Transverse colon (tissue), 4 donors: ENCODE measurements around the gene ADCY10. TPM values are rescaled to one million over a fixed set of nuclear protein-coding genes. Genes with fewer than 3 reads are reported as not detected.

Source experiments
- DNase-seq: peaks from one replicate; pipeline ENCODE4 v3.0.0-alpha.2; 2019
- H3K27ac ChIP-seq, 4 donors: fragments of 200-600 bp; sonication (generic); 2 replicates each; pipeline ENCODE4 v1.5.1; 2016 to 2018; ENCODE audit warnings: inconsistent platforms in 4 of 4
- H3K27me3 ChIP-seq: fragments of 200-600 bp; sonication (generic); 2 replicates; pipeline ENCODE4 v1.5.1; 2017; ENCODE audit warnings: inconsistent platforms
- H3K36me3 ChIP-seq, 4 donors: fragments of 200-600 bp; sonication (generic); 2 replicates each; pipeline ENCODE4 v1.5.1; 2017 to 2019; ENCODE audit warnings: inconsistent platforms in 4 of 4
- H3K4me1 ChIP-seq, 4 donors: fragments of 200-600 bp; sonication (generic); 2 replicates each; pipeline ENCODE4 v1.5.1; 2017 to 2020; ENCODE audit warnings: inconsistent platforms in 4 of 4
- H3K4me3 ChIP-seq, 4 donors: fragments of 200-600 bp; sonication (generic); 1 replicate in 1 of 4; 2 replicates in 3 of 4; pipeline versions ENCODE4 v1.5.1 to v1.6.1; 2017 to 2019; ENCODE audit warnings: inconsistent platforms in 4 of 4
- H3K9me3 ChIP-seq, 2 donors: fragments of 200-600 bp; sonication (generic); 2 replicates each; pipeline ENCODE4 v1.5.1; 2017 to 2019; ENCODE audit warnings: inconsistent platforms in 2 of 2
- CTCF ChIP-seq, 5 experiments: fragments of 200-600 bp in 3 of 5; fragments of 450-650 bp in 2 of 5; sonication (generic) in 3 of 5; IDR thresholded peaks; 1 replicate in 2 of 5; 2 replicates in 3 of 5; pipeline ENCODE4 v1.5.1; 2016 to 2017; ENCODE audit warnings: antibody characterized with exemption in 5 of 5, inconsistent platforms in 3 of 5, mild to moderate bottlenecking in 2 of 5, moderate library complexity in 1 of 5
- EP300 ChIP-seq: sonication (generic); formaldehyde crosslinking; IDR thresholded peaks from one replicate; pipeline ENCODE4 v1.6.1; 2017; ENCODE audit warnings: antibody characterized with exemption, low read depth
- POLR2A ChIP-seq: fragments of 450-650 bp; IDR thresholded peaks from one replicate; pipeline ENCODE4 v1.6.1; 2016; ENCODE audit warnings: antibody characterized with exemption, mild to moderate bottlenecking, moderate library complexity
- POLR2AphosphoS5 ChIP-seq, 3 donors: sonication (generic); formaldehyde crosslinking; IDR thresholded peaks; one replicate each; pipeline ENCODE4 v1.6.1; 2016; ENCODE audit warnings: antibody characterized with exemption in 3 of 3
- WGBS, 2 donors: methylation state at CpG; one replicate each; pipeline ENCODE4 v1.1.5; 2018; ENCODE audit warnings: low coverage in 1 of 2; 5-methylcytosine and 5-hydroxymethylcytosine counted together
- in situ Hi-C, 4 donors: fragments of 200-750 bp; cut with MboI; loops; one replicate each; pipeline versions ENCODE4 v1.15.0 to v1.15.1; 2017; ENCODE audit warnings: low sequenced_read_pairs in 3 of 4, low pct_ligation_motif_present in 1 of 4, low pct_unique_long_range_greater_than_20kb in 1 of 4
- intact Hi-C: fragments of 100-400 bp; cut with DNase I; formaldehyde crosslinking; loops from one replicate; pipeline ENCODE4 v1.15.1; 2023; ENCODE audit warnings: low total_unique reads
- total RNA-seq, 4 donors: library from RNA; depleted of rRNA; stranded (reverse); fragments of >200 nt; gene quantifications; one replicate each; pipeline ENCODE4 v1.1.0, GENCODE V29; 2016

ADCY10 gene
- total RNA-seq, 4 donors from 2014 or later: 0.27 to 3.7 TPM; not detected in 2

DNA sequence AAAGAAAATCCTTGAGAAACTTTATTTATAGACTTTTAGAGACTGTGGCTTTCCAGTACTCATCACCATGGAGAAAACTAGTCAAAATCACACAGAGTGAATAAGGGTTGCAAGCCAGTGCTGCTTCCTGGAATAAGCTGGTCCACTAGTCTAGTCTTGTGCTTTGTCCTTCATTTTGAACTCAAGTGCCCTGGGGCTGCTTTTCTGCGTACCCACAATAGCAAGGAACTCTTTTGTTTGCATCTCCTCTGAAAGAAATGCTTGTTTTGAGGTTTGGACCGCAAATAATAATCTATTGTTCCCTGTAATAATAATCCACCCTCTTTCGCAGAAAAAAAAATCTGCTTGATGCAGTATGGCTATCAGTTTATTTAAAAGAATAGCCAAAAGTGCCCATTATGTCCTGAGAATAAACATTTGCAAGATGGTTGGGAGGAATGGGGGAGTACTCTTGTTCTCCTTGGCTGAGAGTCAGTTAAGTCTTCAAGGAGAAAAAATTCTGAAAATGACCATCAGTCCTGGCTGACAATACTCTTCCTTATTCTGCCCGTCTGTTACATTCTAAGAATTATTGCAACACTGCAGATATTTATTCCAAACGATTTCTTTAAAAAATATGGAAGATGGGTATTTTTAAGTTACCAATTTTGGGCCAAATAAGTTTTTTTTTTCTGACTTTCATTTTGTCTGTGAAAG lies 150.3 kb downstream of the ADCY10 start:
- H3K9me3 ChIP-seq: no peaks in the 10 kb centered on the region
- no peak overlapping the region for H3K27ac ChIP-seq
- in situ Hi-C loops: no loop called here
- H3K27me3 ChIP-seq: no peaks in the 10 kb centered on the region
- 58 to 75% methylated on average over 3 to 5 of the region's 5 CpGs for WGBS, 2 donors
- peaks cover 0 to 3% (median 0%) of the 10 kb centered on the region in 4 donors for H3K36me3 ChIP-seq
- TF ChIP-seq CTCF (IDR thresholded peaks at IDR 0.05) (no peak), EP300 (no peak), POLR2AphosphoS5 (IDR thresholded peaks at IDR 0.05) (no peak), POLR2A (no peak)
- intact Hi-C loops: no loop called here
- no peak overlapping the region for H3K4me3 ChIP-seq
- no peak for DNase-seq
- peaks cover 0 to 15% (median 2%) of the 10 kb centered on the region in 4 donors for H3K4me1 ChIP-seq

DNA sequence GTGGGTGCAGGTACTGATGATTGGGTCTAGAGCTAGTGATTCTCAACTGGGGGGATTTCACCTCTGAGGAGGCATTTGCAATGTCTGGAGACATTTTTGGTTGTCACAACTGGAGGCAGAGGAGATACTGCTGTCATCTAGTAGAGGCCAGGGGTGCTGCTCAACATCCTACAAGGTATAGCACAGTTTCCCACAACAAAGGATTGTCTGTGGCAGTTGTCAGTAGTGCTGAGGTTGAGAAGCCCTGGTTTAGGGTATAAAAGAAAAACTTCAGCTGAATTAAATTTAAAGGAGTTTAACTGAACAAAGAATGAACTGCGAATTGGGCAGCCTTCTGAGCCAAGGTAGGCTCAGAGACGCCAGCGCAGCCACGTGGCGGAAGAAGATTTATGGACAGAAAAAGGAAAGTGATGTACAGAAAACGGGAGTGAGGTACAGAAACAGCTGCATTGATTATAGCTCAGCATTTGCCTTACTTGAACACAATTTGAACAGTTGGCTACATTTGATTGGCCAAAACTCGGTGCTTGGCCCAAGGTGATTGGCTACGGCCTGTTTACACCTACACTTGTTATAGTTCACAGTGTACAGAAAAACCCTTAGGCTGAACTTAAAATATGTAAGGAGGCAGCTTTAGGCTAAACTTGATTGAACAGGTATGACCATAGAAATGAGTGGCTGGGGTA lies 151.7 kb downstream of the ADCY10 start:
- TF ChIP-seq POLR2AphosphoS5 (IDR thresholded peaks at IDR 0.05) (no peak), POLR2A (no peak), EP300 (no peak), CTCF (IDR thresholded peaks at IDR 0.05) (no peak)
- 87 to 94% methylated on average over 4 to 8 of the region's 8 CpGs for WGBS, 2 donors
- DNase-seq: no peak
- Histone ChIP-seq H3K27me3 (no peaks in the 10 kb centered on the region), H3K4me3 (no peak overlapping the region), H3K27ac (no peak overlapping the region), H3K9me3 (no peaks in the 10 kb centered on the region), H3K4me1 (peaks cover 4 to 30% (median 13%) of the 10 kb centered on the region in 4 donors), H3K36me3 (no peaks in the 10 kb centered on the region)
- intact Hi-C loops: no loop called here
- in situ Hi-C loops: no loop called here

DNA sequence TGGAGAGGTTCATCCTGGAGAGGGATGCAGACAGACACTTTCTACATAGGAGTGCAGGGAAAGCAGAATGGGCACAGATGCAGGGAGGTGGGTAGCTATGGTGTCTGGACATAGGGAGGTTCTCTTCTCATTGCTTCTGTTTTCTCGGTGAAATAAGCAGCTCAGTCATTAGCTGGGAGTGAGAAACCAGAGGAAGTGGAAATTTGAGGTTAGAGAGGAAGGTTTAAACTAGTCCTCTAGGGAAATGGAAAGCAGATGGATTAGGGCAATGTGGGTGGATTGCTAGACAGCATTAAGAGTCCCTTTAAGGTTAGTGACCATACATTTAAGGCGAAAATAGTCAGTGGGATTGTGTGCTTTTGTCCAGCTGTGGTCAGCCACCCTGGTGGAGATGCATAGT lies 152.5 kb downstream of the ADCY10 start:
- peaks cover 11 to 38% (median 21%) of the 10 kb centered on the region in 4 donors for H3K4me1 ChIP-seq
- H3K27me3 ChIP-seq: no peaks in the 10 kb centered on the region
- TF ChIP-seq POLR2A (no peak), CTCF (IDR thresholded peaks at IDR 0.05) (no peak), EP300 (no peak), POLR2AphosphoS5 (IDR thresholded peaks at IDR 0.05) (no peak)
- DNase-seq: no peak
- H3K4me3 ChIP-seq: no peak overlapping the region
- WGBS, 2 donors: 46 to 70% methylated on average over 2 of the region's 2 CpGs
- intact Hi-C loops: no loop called here
- in situ Hi-C loops: no loop called here
- no peak overlapping the region for H3K27ac ChIP-seq
- no peaks in the 10 kb centered on the region for H3K36me3 ChIP-seq
- H3K9me3 ChIP-seq: no peaks in the 10 kb centered on the region

Other genes starting within 250 kb of the ADCY10 start
- 10 to 100 TPM; 32.9 to 79.5 (median 58.2) TPM for gene MPZL1, start 192.2 kb downstream of the ADCY10 start, total RNA-seq
- 100 to 1,000 TPM in 1 of 4 donors, 10 to 100 TPM in 3; 59.5 to 173 (median 93.4) TPM for gene DCAF6, start 22.5 kb upstream of the ADCY10 start, total RNA-seq
- gene MPC2, start 22.9 kb upstream of the ADCY10 start, total RNA-seq: 10 to 100 TPM; 14.2 to 91.6 (median 38.4) TPM
- 1 to 10 TPM in 3 of 4 donors, under 1 TPM in 1; 0.60 to 3.3 (median 2.8) TPM for gene GPR161, start 222.8 kb upstream of the ADCY10 start, total RNA-seq